Hepatocyte (in vitro differentiated cells): ENCODE data around the gene CCZ1B.
"Not testable (repeated sequence)": the region's sequence is repeated elsewhere in the genome, so short reads cannot be mapped to it uniquely, and the experiment has no call there.

Source experiments
- CTCF ChIP-seq: fragments of 200-600 bp; sonication (generic); IDR thresholded peaks from 2 replicates; pipeline ENCODE4 v1.5.1; 2016; ENCODE audit warnings: antibody characterized with exemption, mild to moderate bottlenecking; ENCODE audit not compliant: poor library complexity
- EZH2phosphoT487 ChIP-seq: fragments of 200-600 bp; sonication (generic); IDR thresholded peaks from one replicate; pipeline ENCODE4 v1.6.1; 2018; ENCODE audit warnings: antibody characterized with exemption, mild to moderate bottlenecking, low read depth, moderate library complexity; ENCODE audit not compliant: unreplicated experiment, severe bottlenecking

GRCh38 chr7:6871421-6872144 is 45.5 kb upstream of the CCZ1B start:
- TF ChIP-seq EZH2phosphoT487, CTCF: not testable (repeated sequence)
